ENCODE data around the gene SVEP1.

DNA sequence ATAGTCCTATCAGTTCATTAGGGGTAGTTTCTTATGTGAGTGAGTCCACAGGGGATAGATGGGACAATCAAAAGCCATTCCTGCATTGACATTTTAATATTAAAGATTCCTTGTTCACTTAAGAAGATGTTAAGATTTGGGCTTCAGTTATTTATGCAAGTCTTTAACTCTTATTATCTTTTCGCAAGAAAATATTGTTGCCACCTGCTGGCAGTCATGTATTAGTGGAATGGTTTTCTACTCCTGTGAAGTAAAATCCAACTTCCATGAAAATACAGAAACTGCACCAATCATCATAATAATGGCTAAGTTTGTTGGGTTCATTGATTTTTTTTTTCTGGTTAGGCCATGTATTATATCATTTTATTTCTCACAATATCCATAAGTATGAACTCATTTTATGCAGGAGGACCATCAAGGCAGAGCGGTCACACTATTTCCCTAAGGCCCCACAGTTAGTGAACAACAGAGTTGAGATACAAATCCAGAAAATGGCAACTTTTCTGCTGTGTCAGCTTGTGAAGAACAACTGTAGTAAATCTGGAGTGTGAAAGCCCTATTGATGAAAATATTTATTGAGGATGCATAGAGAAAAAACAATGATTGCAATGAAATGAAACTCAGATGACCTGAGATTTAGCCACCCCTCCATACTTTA lies 153.4 kb downstream of the SVEP1 start:
- TF ChIP-seq CTCF (conservative IDR thresholded peaks at IDR 0.05; ENCODE audit: low read length): peak; percentile 57
- no peak for TF ChIP-seq EZH2phosphoT487 (IDR thresholded peaks at IDR 0.05; ENCODE audit: borderline replicate concordance, low read depth, low read length)
